ENCODE measurements around the gene MPHOSPH8.

The MPHOSPH8 gene

GRCh38 chr13:19658831-19659230 lies 25.4 kb downstream of the MPHOSPH8 start:
- Histone ChIP-seq H2BK15ac (replicated peaks; ENCODE audit: low read depth) (no peak overlapping the region), H3K9ac (ENCODE audit: low read length) (no peak overlapping the region), H3K23ac (ENCODE audit: low read length) (no peak overlapping the region), H3K79me2 (ENCODE audit: control insufficient read depth, insufficient read depth, low read length) (no peaks in the 10 kb centered on the region), H4K5ac (ENCODE audit: low read length) (no peak overlapping the region), H3K36me3 (ENCODE audit: control insufficient read depth, insufficient read depth, low read length) (no peaks in the 10 kb centered on the region), H2AK5ac (ENCODE audit: low read length) (no peak overlapping the region), H3K4me2 (ENCODE audit: low read length) (no peak overlapping the region), H3K56ac (ENCODE audit: low read length) (no peak overlapping the region), H2BK5ac (ENCODE audit: low read length) (no peak overlapping the region), H2BK120ac (ENCODE audit: low read depth, low read length) (no peak overlapping the region), H3K4ac (ENCODE audit: low read depth, low read length) (no peak overlapping the region), H3K79me1 (ENCODE audit: low read length) (no peaks in the 10 kb centered on the region), H3K4me3 (ENCODE audit: low read length) (no peak overlapping the region), H4K8ac (ENCODE audit: low read depth, low read length) (no peak overlapping the region), H3K27ac (ENCODE audit: low read depth, low read length) (no peak overlapping the region), H3K27me3 (ENCODE audit: insufficient read depth, low read length, poor library complexity) (no peaks in the 10 kb centered on the region), H3K18ac (ENCODE audit: low read length) (no peak overlapping the region), H3K4me1 (ENCODE audit: control insufficient read depth, low read depth, low read length) (no peaks in the 10 kb centered on the region)
- no peak for DNase-seq

- H2BK15ac ChIP-seq (replicated peaks; ENCODE audit: low read depth) = no peak overlapping the region
- no peak overlapping the region for H3K23ac ChIP-seq (ENCODE audit: low read length)
These were observed 27.7 kb downstream of the MPHOSPH8 start for GRCh38 chr13:19661126-19661525.

GRCh38 chr13:19661561-19661960 lies 28.1 kb downstream of the MPHOSPH8 start:
- Histone ChIP-seq H3K4me2 (ENCODE audit: low read length) (no peak overlapping the region), H3K79me1 (ENCODE audit: low read length) (no peaks in the 10 kb centered on the region)
- no CpG with 5 or more reads among the region's 15 CpGs for WGBS (ENCODE audit: extremely low coverage, insufficient coverage, low lambda C conversion rate)

More at GRCh38 chr13:19661126-19661525, 27.7 kb downstream of the MPHOSPH8 start:
- Histone ChIP-seq H4K5ac (ENCODE audit: low read length) (no peak overlapping the region), H2BK5ac (ENCODE audit: low read length) (no peak overlapping the region), H2AK5ac (ENCODE audit: low read length) (no peak overlapping the region), H3K56ac (ENCODE audit: low read length) (no peak overlapping the region), H3K18ac (ENCODE audit: low read length) (no peak overlapping the region), H3K4ac (ENCODE audit: low read depth, low read length) (no peak overlapping the region), H3K27ac (ENCODE audit: low read depth, low read length) (no peak overlapping the region), H3K4me1 (ENCODE audit: control insufficient read depth, low read depth, low read length) (no peaks in the 10 kb centered on the region), H3K4me2 (ENCODE audit: low read length) (no peak overlapping the region), H3K27me3 (ENCODE audit: insufficient read depth, low read length, poor library complexity) (no peaks in the 10 kb centered on the region), H4K8ac (ENCODE audit: low read depth, low read length) (no peak overlapping the region), H3K4me3 (ENCODE audit: low read length) (no peak overlapping the region), H3K79me2 (ENCODE audit: control insufficient read depth, insufficient read depth, low read length) (no peaks in the 10 kb centered on the region), H3K79me1 (ENCODE audit: low read length) (no peaks in the 10 kb centered on the region), H3K36me3 (ENCODE audit: control insufficient read depth, insufficient read depth, low read length) (no peaks in the 10 kb centered on the region), H2BK120ac (ENCODE audit: low read depth, low read length) (no peak overlapping the region), H3K9ac (ENCODE audit: low read length) (no peak overlapping the region)
- no peak for DNase-seq
- no CpG with 5 or more reads among the region's 2 CpGs for WGBS (ENCODE audit: extremely low coverage, insufficient coverage, low lambda C conversion rate)

GRCh38 chr13:19663416-19663979 lies 30.0 kb downstream of the MPHOSPH8 start:
- no peaks in the 10 kb centered on the region for H3K79me1 ChIP-seq (ENCODE audit: low read length)
- H2BK5ac ChIP-seq (ENCODE audit: low read length) = no peak overlapping the region
- no peak overlapping the region for H3K4ac ChIP-seq (ENCODE audit: low read depth, low read length)
- no peak overlapping the region for H3K56ac ChIP-seq (ENCODE audit: low read length)
- H2BK120ac ChIP-seq (ENCODE audit: low read depth, low read length) = no peak overlapping the region
- H3K23ac ChIP-seq (ENCODE audit: low read length) = no peak overlapping the region
- no peak overlapping the region for H4K5ac ChIP-seq (ENCODE audit: low read length)
- H4K8ac ChIP-seq (ENCODE audit: low read depth, low read length) = no peak overlapping the region
- H3K9ac ChIP-seq (ENCODE audit: low read length) = no peak overlapping the region
- no peaks in the 10 kb centered on the region for H3K36me3 ChIP-seq (ENCODE audit: control insufficient read depth, insufficient read depth, low read length)
- H3K4me3 ChIP-seq (ENCODE audit: low read length) = no peak overlapping the region
- no peaks in the 10 kb centered on the region for H3K27me3 ChIP-seq (ENCODE audit: insufficient read depth, low read length, poor library complexity)
- no peaks in the 10 kb centered on the region for H3K4me1 ChIP-seq (ENCODE audit: control insufficient read depth, low read depth, low read length)
- WGBS (ENCODE audit: extremely low coverage, insufficient coverage, low lambda C conversion rate) = no CpG with 5 or more reads among the region's 13 CpGs
- no peak overlapping the region for H2BK15ac ChIP-seq (replicated peaks; ENCODE audit: low read depth)
- no peaks in the 10 kb centered on the region for H3K79me2 ChIP-seq (ENCODE audit: control insufficient read depth, insufficient read depth, low read length)
- no peak overlapping the region for H2AK5ac ChIP-seq (ENCODE audit: low read length)
- no peak overlapping the region for H3K4me2 ChIP-seq (ENCODE audit: low read length)
- no peak for DNase-seq
- H3K18ac ChIP-seq (ENCODE audit: low read length) = no peak overlapping the region
- H3K27ac ChIP-seq (ENCODE audit: low read depth, low read length) = no peak overlapping the region

More at GRCh38 chr13:19661561-19661960, 28.1 kb downstream of the MPHOSPH8 start:
- Histone ChIP-seq H3K9ac (ENCODE audit: low read length) (no peak overlapping the region), H3K4me3 (ENCODE audit: low read length) (no peak overlapping the region), H3K4ac (ENCODE audit: low read depth, low read length) (no peak overlapping the region), H2AK5ac (ENCODE audit: low read length) (no peak overlapping the region), H3K4me1 (ENCODE audit: control insufficient read depth, low read depth, low read length) (no peaks in the 10 kb centered on the region), H2BK5ac (ENCODE audit: low read length) (no peak overlapping the region), H2BK15ac (replicated peaks; ENCODE audit: low read depth) (no peak overlapping the region), H3K27ac (ENCODE audit: low read depth, low read length) (no peak overlapping the region), H3K79me2 (ENCODE audit: control insufficient read depth, insufficient read depth, low read length) (no peaks in the 10 kb centered on the region), H3K56ac (ENCODE audit: low read length) (no peak overlapping the region), H3K18ac (ENCODE audit: low read length) (no peak overlapping the region), H4K8ac (ENCODE audit: low read depth, low read length) (no peak overlapping the region), H4K5ac (ENCODE audit: low read length) (no peak overlapping the region), H2BK120ac (ENCODE audit: low read depth, low read length) (no peak overlapping the region), H3K27me3 (ENCODE audit: insufficient read depth, low read length, poor library complexity) (no peaks in the 10 kb centered on the region), H3K23ac (ENCODE audit: low read length) (no peak overlapping the region), H3K36me3 (ENCODE audit: control insufficient read depth, insufficient read depth, low read length) (no peaks in the 10 kb centered on the region)
- DNase-seq = no peak

GRCh38 chr13:19664481-19665230 lies 31.2 kb downstream of the MPHOSPH8 start:
- H3K4ac ChIP-seq (ENCODE audit: low read depth, low read length) = no peak overlapping the region
- H2BK5ac ChIP-seq (ENCODE audit: low read length) = no peak overlapping the region
- no peaks in the 10 kb centered on the region for H3K79me2 ChIP-seq (ENCODE audit: control insufficient read depth, insufficient read depth, low read length)
- no peaks in the 10 kb centered on the region for H3K4me1 ChIP-seq (ENCODE audit: control insufficient read depth, low read depth, low read length)
- H3K4me2 ChIP-seq (ENCODE audit: low read length) = no peak overlapping the region
- H3K9ac ChIP-seq (ENCODE audit: low read length) = no peak overlapping the region
- no peak overlapping the region for H3K27ac ChIP-seq (ENCODE audit: low read depth, low read length)
- no peak overlapping the region for H4K8ac ChIP-seq (ENCODE audit: low read depth, low read length)
- H3K18ac ChIP-seq (ENCODE audit: low read length) = no peak overlapping the region
- H3K23ac ChIP-seq (ENCODE audit: low read length) = no peak overlapping the region
- H2BK15ac ChIP-seq (replicated peaks; ENCODE audit: low read depth) = no peak overlapping the region
- no CpG with 5 or more reads among the region's 14 CpGs for WGBS (ENCODE audit: extremely low coverage, insufficient coverage, low lambda C conversion rate)
- H3K4me3 ChIP-seq (ENCODE audit: low read length) = no peak overlapping the region
- DNase-seq = no peak
- no peaks in the 10 kb centered on the region for H3K27me3 ChIP-seq (ENCODE audit: insufficient read depth, low read length, poor library complexity)
- peaks cover 1% of the 10 kb centered on the region for H3K36me3 ChIP-seq (ENCODE audit: control insufficient read depth, insufficient read depth, low read length)
- no peak overlapping the region for H3K56ac ChIP-seq (ENCODE audit: low read length)
- no peaks in the 10 kb centered on the region for H3K79me1 ChIP-seq (ENCODE audit: low read length)
- H2AK5ac ChIP-seq (ENCODE audit: low read length) = no peak overlapping the region
- H4K5ac ChIP-seq (ENCODE audit: low read length) = no peak overlapping the region
- H2BK120ac ChIP-seq (ENCODE audit: low read depth, low read length) = no peak overlapping the region
